Stimulated activated CD8-positive, alpha-beta memory T cell treated with anti-CD3 and anti-CD28 coated beads, Interleukin-7, amount 100 ng/mL, for 48 hours (primary cell): ENCODE results near the gene SIK3.

Experiments used
- DNase-seq, 2 donors: peaks; one replicate each; pipeline ENCODE4 v3.0.0-alpha.2; 2020; ENCODE audit warnings: low read depth in 1 of 2; ENCODE audit errors: extremely low read depth in 1 of 2

SIK3 gene

DNA sequence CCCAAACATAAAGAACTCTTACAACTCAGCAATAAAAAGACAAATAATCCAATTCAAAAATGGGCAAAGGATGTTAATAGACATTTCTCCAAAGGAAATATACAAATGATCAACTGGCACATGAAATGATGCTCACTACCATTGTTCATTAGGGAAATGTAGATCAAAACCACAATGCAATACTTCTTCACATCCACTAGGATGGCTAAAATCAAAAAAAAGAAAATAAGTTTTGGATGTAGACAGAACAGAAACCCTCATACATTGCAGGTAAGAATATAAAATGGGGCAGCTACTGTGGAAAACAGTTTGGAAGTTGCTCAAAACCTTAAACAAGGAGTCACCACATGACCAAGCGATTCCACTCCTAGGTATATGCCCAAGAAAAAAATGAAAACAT, 16.3 kb downstream of the SIK3 start:
- DNase-seq: no peak

- DNase-seq: no peak
Observed at GRCh38 chr11:117080370-117080769, 17.9 kb downstream of the SIK3 start.

DNA sequence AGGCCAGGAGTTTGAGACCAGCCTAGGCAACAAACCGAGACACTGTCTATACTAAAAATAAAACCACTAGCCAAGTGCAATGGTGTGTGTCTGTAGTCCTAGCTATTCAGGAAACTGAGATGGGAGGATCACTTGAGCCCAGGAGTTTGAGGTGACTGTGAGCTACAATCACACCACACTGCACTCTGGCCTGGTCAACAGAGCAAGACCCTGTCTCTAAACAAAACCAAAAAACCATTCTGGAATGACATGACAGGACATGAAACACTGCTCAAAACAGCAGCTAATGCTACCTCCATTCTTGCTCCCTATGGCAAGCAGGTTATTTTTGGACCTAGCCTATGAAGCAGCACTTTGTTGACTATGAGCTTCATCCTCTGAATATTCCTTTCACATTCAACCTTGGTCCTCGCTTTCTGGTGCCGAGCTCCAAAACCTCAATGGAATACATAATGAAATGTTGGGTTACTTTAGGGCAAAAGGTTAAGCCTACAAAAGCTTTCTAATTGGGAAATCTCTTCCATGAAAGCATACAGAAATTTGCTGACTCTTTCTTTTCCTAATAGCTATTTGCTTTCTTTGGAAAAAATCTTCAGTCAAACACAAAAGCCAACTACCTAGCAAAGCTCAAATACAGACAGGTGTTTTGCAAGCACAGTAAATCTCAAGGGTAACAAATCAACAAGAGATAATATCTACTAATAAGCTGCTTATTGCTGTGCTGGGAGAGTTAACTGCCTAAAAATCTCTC, 21.1 kb downstream of the SIK3 start:
- DNase-seq: no peak

DNA sequence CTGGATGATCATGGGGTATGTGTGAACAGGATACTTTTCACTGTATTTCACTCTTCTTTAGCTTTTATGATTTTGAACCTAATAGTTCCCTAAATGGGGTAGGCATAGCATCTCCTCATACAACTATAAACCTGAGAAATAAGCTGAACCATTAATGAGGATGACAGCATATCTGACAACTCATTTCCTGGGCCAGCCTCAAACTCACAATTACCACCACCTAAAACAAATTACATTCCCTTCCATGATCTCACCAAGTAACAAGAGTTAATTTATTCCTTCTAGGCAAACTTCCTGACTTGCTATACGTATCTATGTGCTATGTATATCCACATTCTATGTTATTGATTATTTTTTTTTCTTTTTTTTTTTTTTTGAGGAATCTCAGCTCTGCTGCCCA, 23.0 kb downstream of the SIK3 start:
- no peak for DNase-seq

DNA sequence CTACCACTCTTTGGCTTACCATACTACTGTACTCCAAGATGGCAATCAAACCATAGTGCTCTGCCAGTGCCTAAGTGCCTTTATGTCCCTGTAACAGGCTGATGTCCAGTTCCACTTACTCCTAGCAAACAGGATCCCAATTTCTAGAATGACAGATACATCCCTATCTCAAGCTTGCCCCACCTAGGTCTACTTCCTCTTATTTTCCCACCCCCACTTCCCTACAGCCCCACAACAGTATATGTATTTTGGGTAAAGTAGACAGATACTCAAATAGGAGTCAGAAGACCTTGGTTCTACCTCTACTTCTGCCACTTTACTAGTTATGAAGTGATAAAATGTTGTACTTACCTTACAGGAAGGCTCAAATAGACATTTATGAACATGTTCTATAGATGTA, 24.1 kb downstream of the SIK3 start:
- no peak for DNase-seq

GRCh38 chr11:117073539-117073938, 24.7 kb downstream of the SIK3 start:
- DNase-seq: no peak

DNA sequence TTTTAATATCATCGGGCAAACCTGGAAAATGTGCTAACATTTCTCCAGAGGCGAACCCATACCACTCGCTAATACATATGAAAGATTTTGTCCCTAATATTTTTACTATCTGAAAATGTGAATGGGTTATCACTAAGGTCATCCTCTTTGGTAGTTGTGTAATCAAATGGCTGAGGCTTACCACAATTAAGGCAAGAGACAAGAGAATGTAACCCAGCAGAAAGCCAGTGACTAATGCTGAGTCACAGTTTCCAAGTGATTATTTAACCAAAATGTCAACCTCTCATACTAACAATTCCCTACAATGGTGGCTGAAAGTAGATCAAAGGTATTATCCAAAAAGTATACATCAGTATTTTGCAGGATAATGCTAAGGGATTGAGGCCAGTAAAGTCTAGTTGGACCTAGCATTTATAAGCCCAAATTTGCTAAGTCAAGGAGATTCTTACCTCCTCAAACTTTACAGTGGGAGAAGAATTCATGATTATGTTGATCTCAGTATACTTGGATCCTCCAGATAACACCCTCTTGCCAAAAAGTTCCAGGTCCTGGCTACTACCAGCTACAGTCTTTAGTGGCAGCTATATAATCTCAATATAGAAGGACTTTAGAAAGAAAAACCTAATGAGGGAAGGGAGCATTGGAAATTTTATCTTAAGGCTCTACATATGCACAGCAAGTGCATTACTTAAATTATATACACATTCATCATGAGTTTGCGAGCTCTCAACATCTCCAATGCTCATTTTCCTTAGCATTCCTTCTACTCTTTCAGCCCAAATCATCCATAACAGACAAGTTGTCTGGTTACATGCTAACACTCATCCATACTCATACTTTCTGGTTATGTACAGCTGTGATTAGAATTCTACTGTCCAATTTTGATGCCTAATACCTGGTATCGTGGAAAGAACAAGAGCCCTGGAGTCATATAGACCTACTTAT, 25.4 kb downstream of the SIK3 start:
- DNase-seq: no peak

DNA sequence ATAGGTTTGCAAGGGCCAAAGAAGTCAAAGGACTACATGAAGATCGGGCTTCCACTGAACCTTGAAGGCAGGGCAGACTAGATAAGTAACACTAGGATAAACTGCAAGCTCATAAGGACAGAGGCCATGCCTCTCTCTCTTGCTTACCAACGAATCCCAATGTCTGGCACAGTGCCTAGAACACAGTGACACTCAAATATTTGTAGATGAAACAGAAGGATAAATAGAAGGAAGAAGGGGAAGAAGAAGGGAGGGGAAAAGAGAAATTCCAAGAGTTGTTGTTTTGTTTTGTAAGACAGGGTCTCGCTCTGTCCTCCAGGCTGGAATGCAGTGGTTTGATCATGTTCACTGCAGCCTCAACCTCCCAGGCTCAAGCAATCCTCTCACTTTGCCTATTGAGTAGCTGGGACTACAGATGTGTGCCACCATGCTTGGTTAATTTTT, 26.9 kb downstream of the SIK3 start:
- no peak for DNase-seq

- DNase-seq: no peak
Observed at GRCh38 chr11:117070016-117070415, 28.2 kb downstream of the SIK3 start.

DNA sequence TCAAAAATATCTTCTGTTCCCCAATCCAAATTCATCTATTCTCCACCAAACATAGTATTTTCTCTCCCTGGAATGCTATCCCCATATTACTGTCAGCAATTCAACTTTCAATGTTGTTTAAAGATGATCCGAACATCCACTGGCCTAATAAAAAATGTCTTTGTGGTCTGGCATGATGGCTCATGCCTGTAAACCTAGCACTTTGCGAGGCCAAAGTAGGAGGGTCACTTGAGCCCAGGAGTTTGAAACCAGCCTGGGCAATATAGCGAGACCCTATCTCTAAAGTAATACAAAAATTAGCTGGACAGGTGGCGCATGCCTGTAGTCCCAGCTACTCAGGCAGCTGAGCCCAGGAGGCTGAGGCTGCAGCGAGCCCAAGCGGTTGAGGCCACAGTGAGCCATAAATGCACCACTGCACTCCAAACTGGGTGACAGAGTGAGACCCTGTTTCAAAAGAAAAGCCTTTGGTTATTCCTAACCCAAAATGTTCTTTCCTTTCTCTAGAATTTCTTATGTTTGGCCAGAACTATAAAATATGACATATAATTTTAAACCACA, 29.8 kb downstream of the SIK3 start:
- DNase-seq: no peak

DNA sequence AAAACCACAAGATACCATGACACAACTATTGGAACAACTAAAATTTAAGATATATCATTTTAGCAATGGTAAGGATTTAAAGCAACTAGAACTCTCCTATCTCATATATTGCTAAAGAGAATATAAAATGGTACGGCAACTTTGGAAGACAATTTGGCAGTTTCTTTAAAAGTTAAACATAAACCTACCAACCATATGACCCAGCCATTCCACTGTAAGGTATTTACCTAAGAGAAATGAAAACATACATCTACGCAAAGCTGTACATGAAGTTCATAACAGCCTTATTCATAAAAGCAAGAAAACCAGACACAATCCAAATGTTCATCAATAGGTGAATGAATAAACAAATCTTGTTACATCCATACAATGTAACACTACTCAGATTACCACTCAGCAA, 31.3 kb downstream of the SIK3 start:
- DNase-seq: no peak

DNA sequence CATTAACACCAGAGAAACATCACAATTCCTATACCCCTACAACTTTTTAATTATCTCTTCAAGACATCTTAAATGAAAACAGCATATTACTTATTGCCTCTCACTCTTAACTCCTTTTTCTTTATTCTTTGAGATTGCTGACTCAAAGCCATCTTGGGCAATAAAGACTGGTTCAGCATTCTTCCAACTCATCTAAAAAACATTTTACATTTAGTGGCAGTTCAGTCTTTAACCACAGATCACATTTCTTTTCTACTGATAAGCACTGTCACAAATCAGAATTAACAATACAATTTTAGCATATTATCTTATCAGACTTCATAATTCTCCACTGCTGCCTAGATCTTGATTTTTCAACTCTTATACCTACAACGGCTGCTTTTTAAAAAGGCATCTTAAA, 34.0 kb downstream of the SIK3 start:
- DNase-seq: no peak

- DNase-seq: no peak
Observed at GRCh38 chr11:117062498-117062897, 35.7 kb downstream of the SIK3 start.

GRCh38 chr11:117061256-117061655, 37.0 kb downstream of the SIK3 start:
- DNase-seq: no peak

DNA sequence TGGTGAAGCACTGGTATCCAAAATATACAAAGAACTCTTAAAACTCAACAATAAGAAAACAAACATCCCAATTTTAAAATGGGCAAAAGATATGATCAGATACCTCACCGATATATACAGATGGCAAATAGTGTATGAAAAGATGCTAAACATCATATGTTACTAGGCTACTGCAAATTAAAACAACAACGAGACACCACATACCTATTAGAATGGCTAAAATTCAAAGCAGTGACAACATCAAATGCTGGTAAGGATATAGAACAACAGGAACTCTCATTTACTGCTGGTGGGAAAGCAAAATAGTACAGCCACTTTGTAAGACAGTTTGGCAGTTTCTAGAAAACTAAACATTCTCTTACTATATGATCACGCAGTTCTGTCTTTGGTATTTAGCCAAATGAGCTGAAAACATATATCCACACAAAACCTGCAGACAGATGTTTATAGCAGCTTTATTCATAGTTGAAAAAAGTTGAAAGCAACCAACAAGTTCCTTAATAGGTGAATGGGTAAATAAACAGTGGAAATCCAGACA, 38.5 kb downstream of the SIK3 start:
- no peak for DNase-seq

DNA sequence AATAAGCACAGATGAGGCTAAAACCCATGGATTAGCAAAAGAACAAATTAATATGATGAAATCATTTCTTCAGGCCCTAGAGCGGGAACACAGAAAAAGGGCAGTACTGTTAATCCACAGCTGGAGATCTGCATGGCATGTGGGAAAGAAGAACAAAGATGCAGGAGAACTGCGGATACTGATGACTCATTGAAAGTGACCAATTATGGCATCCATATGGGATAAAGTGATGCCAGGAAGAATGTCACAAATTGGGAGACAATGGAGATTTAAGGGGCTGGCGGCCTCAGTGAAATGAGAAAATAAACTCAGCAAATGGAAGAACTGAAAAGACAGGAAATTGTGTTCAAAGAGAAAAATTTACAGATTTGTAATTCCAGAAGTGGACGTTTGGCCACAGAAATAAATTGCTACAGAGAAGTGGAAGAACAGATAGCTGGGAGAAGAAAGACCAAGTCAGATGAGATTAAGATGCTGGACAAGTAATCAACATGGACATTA, 39.4 kb downstream of the SIK3 start:
- no peak for DNase-seq

GRCh38 chr11:117057727-117058126, 40.5 kb downstream of the SIK3 start:
- no peak for DNase-seq

- DNase-seq: no peak
Observed at GRCh38 chr11:117057317-117057716, 40.9 kb downstream of the SIK3 start.

- no peak for DNase-seq
Observed at GRCh38 chr11:117055469-117055868, 42.8 kb downstream of the SIK3 start.

GRCh38 chr11:117054382-117054781, 43.8 kb downstream of the SIK3 start:
- DNase-seq: no peak
